GM19397 (cell line): ENCODE measurements around the gene GGACT.
"Not testable (repeated sequence)": the region's sequence is repeated elsewhere in the genome, so short reads cannot be mapped to it uniquely, and the experiment has no call there.

Experiments used
- ATAC-seq: cut with Tn5 transposase; IDR thresholded peaks from one replicate; pipeline ENCODE4 v1.9.1; 2021; ENCODE audit warnings: mild to moderate bottlenecking, moderate library complexity; ENCODE audit not compliant: unreplicated experiment

Gene GGACT

DNA sequence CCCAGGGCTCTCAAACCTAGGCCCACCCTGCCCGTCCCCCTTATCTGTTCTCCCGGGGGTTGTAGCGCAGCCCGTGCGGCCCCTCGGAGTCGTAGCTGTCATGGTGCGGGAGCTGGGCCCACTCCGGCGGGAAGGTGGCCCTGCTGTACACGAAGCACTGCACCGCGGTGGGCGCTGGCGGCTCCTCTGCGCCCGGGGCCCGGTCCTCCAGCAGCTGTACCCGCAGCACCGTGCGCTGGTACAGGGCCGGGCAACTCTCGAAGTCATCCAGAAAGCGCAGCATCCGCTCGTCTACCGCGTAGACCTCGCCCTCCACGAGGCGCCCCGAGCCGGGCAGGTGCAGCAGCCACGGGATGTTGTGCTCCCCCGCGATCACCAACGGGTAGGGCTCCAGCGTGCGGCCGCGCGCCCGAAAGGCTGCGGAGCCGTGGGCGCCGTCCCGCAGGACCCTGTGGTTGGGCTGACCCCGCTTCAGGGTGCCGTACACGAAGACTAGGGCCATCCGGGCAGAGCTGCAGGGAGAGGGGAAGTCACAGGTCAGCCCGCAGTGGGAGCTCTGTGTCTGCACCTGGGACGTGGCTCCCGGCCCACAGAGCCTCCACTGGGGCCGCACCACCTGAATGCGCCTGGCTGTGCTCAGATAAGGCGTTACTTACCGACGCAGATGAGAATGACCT is 56.4 kb downstream of the GGACT start:
- ATAC-seq, result no peak

DNA sequence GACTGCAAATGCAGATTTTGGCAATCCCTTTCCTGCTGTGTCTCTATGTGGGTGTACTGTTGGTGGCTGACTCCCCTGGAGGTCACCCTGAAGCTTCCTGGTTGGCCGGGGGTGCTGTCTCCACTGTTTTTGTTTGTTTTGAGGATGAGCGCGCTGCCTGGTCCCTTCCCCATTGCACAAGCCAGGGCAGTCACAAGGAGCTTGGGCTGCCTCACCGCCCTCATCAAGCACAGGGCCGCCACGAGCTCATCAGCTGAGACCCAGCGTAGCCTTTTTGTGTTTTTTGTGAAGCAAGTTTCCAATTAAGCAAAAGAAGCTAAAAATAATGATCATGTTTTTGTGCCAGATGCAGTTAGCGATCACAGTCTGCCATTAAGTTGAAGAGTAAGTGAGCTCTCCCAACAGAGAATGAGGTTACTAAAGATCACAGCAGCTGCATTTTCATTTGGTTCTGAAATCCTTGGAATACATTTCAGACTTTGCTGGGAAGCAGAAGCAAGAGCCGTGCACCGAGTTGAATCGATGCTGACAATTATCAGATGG is 57.8 kb downstream of the GGACT start:
- no peak for ATAC-seq

DNA sequence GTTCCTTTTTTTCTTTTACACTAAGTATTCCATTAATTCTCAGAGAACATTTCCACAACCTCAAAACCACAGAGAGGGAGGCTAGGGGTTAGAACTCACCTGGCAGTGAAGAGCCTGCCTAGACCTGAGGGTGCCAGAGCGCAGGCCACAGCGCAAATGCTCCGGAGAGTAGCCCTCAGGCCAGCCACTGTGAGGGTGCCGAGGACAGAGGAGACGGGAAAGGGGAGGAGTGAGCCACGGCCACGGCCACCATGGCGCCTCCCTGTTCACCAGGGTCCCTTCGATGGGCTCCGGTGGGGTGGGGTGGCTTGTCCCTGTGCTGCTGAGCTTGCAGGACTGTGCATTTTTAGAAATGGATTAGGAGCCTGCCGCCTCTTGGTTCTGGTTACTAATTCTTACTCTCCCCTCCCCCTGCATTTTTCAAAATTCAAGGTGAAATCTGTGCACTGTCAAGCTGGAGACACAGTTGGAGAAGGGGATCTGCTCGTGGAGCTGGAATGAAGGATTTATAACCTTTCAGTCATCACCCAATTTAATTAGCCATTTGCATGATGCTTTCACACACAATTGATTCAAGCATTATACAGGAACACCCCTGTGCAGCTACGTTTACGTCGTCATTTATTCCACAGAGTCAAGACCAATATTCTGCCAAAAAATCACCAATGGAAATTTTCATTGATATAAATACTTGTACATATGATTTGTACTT is 58.8 kb downstream of the GGACT start:
- no peak for ATAC-seq

DNA sequence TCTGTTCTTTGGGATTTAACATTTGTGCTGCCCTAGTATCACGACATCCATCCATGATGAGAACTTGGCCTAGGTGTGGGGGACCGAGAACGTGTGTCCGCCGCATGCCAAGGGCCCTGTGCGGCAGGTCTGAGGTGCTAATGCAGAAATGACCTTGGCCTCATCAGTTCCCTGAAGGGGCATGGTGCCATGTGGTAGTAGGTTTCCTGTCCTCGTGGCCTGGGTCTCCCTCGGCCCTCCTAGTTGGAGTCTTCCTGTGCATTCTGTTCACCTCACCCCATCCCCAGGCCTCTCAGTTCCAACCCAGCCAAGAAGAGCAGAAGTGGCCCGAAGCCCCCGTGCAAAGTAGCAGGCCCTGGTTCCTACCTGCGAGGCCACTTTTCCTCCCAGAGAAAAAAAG is 59.8 kb downstream of the GGACT start:
- no peak for ATAC-seq

DNA sequence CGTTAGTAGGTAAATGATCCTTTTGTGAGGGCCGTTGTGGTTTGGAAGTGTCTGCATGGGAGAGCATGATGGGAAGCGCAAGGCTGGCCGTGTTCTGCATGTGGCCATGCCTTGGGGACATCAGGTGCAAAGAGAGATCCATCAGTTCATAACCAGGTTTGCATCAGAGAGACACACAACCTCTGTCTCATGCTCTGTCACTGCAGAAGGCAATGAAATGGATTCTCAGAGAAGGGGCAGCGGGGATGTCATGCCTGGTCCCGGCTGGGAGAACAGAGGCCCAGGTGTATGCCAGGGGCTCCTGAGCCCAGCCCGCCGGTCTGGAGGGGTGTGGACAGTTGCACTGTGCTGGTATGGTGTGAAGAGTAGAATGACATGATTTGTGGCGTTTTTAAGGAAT is 60.2 kb downstream of the GGACT start:
- no peak for ATAC-seq

DNA sequence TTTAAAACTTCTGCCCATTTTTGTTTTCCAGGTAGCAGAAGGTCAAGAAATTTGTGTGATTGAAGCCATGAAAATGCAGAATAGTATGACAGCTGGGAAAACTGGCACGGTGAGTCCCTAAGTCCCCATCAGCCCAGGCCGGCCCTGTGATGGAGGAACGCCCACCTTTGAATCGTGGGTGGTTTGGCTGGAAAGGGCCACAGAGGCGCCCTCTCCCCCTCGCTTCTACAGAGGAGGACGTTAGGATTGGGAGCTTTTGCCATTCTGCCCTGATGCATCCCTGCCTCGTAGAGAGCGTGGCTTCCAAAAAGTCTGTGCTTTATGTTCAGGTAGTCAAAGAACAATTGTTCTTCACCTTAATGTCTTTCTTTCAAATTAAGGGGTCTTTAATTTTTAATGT is 60.9 kb downstream of the GGACT start:
- ATAC-seq, result no peak

DNA sequence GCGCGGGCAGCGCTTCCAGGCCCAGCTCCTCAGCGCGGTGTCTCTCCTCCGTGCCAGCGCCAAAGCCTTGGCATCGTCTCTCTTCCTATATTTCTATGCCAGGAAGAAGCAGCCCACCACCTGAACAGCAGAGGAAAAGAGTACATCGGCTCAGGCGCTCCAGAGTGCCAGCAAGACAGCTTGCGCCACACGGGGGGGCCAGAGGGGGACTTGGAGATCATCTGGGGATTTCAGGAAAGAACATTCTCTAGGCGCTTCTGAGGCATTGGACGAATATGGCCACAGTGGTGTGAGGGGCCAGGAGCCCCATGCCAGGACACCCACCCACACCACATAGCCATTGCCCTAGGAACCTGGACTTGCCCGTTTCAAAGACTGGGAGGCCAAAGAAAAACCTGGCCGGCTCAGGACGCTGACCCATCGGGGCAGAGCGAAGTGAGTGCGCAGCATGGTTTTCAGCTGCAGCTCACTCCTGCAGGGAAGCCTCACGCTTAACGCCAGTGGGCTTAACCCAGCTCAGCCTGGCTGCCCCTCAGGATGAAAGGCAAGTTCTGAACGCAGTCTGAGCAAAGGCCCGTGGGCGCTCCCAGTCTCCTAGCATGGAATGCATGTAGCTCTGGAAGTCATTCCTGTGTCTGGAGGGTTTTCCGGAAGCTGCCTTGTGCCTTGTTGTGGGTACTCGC is 62.1 kb downstream of the GGACT start:
- ATAC-seq, result no peak

DNA sequence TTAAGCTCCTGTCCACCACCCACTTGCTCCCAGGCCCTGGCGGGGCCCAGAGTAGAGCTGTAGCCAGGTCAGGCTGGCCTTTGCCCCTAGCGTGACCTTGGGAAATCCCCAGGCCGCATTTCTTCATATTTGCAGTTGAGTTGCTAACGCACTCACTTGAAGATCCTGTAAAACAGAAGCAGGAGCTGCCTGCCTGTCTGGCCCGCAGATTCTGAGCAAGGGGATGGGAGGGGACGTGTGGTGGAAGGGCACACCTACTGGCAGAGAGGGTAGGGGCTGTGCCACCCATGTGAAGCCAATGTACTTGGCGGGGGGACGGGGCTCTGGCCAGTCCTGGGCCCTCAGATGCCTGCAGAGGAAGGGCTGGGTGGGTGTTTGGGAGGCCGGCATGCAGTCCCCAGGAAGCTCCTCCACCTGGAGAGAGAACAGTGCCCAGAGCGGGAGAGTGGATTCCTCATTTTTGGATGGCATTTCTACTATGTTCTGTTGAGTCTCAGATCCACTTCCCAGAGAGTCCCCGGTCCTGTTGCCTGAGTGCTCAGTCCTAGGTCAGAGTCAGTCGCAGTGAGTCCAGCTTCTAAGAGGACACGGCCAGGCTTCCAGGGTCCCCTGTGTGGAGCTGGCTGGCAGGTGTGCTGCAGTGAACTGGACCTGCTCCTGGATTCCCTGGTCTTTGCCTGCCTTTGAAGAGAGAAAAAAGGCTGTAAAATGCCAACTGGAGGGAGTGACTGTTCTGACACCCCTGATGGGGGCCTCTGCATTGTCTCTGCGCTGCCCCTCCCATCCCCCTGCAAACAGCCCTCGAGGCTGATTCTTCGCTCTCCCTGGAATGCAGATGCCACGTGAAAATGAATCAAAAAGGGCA is 62.9 kb downstream of the GGACT start:
- ATAC-seq, result no peak

DNA sequence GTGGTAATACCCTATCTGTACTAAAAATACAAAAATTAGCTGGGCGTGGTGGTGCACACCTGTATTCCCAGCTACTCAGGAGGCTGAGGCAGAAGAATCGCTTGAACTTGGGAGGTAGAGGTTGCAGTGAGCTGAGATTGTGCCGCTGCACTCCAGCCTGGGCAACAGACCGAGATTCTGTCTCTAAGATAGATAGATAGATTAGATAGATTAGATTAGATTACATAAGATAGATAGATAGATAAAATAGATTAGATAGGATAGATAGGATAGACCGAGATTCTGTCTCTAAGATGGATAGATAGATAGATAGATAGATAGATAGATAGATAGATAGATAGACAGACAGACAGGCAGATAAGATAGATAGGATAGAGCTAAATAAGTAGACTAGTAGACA is 63.9 kb downstream of the GGACT start:
- not testable (repeated sequence) for ATAC-seq

DNA sequence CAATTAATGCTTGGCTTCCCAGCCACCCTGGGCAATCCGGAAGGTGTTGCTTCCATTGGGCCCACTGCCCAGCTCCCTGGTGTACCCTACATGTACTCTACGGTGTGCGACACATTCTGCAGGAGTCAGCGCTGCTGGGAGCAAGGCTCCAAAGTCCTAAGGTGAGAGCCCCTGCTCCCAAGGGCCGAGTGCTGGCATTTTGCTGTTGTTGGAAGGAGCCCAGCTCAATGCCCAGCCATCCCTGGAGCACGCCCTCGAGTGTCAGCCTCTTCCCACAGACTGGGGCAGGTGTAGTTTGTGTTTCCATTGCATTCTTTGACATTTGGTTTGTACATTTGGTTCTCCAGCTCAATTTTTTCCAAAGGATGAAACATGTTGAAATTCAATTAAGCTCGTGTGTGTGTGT is 64.6 kb downstream of the GGACT start:
- no peak for ATAC-seq

DNA sequence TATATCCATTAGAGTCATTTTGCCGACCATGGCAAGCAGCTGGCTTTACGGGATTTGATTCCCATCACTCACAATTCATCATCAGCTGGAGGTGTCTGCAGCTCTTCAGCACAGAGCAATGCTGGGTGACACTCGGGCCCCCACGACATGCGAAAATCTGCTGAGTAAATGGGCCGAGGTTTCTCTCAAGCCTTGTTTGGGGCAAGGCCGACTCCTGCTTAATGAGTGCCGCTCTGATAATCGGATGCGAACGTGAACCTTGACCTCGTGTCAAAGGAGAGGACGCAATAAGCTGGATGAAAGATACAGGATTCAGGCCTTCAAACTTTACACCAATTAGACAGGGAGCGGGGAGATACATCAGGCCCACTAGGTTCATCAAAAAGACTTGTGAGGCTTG is 65.2 kb downstream of the GGACT start:
- no peak for ATAC-seq

DNA sequence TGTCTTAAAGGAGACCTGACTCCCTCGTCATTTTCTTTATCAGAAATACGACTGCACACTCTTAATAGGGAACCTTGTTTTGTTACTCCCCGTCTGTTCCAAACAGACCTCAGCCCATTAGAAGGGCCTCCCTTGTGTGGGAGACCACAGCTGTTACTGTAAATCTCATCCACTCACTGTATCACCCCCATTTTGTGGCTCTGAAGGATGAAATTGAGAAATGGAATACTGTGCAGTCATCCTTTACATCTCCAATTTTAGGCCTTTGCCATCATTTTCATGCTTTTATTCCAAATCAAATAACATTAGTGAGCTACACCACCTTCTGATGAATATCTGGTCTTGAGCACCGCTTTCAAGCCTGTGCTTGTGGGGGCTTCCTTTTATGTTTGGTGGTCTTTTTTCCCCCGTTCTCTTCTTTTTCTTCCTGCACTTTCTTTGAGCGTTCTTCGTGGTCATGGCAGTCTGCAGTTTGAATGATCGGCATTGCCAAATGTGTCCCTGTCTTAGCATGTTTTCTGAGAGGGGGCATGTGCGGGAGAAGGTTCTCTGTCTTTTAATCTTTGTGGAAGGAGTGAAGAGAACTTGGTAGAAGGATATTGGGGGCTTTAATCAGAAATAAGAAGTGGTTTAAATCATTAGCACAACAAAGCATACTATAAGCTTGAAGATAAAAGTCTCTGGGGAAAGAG is 65.8 kb downstream of the GGACT start:
- no peak for ATAC-seq

DNA sequence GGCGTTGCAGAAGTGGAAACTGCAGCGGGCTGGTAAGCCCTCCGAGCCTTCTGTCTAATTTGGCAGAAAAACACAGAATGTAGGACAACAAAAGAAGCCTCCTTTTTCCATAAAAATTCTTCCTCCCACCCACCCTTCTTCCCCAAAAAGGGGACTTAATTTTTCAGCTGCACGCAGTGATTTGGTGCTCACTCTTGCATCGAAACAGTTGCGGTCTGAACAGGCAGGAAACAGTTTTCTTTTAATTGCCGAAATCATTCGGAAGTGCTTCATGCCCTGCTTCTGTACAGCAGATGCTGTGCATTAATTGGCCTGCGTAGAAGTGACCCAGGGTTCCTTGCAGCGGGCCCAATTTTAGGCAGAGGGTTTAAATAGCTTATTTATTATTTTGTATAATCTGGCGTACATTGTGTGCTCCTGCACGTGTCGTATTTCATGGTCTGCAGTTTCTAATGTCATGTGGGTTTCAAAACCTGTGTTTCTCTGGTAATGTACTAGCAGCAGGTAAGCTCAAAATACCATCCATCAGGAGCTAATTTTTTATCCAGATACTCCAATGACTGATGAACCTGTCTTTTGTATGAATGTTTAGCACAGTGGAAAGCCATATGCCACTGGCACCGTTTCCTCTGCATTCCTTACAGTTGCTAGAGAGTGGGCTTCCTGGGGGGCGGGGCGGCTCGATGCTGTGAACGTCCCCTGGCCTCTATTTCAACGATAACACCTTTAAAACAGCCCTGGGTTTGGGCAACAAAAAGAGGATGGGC is 66.6 kb downstream of the GGACT start:
- no peak for ATAC-seq

DNA sequence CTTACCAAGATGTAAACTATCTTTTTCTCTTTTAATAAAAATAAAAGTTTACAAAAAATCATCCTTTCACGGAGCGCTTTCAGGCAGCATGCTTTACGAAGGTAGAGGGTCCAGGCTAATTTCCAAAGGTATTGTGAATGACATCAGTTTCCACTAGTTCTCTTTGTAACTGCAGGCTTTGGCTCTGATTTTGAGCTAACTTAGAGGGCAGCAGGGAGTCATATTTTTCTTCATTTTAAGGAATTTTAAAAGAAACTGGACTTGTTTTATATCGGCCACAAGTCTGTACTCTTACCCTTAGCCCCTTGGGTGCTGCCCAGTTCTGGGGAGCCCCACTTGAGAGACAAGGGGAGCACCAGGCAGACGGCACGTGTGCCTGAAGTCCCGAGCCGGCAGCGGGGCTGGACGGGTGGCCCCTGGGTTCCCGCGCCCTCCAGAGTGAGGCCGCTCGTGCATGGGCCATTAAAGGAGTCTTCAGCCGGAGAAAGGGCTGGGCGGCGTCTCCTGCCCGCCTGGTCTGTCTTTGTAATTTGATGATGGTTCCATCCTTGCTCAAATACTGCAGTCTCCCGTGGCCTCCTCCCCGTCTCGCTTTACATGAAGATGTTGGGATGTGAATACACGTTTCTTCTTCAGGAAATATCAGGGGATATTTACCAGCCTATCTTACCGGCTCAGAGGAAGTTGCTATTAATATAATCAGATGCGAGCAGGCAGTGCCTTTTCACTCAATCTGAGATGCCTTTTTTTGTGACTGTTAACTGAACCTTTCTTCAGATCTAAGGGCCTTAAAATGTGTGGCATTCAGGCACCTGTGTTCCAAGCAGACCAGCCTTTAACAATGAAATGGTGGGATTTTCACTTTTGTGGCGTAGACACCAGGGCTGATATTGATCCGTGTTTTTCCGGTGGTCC is 67.4 kb downstream of the GGACT start:
- ATAC-seq, result no peak

DNA sequence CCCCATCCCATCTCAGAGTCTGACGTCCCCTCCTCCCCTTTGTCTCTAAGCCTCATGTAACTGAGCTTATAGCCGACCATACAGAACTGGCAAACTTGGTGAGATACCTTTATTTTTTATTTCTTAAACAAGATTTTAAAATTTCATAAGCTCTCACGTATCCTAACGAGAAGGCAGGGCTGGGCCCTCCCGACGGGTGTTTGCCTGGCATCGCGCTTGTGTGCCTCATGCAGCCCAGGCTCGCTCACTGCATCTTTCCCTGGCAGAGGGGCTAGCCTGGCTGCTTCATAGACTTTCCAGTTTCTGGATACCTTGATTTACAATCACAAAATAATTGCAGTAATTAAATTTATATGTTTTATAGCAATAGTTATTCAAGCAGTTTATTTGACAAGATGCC is 69.0 kb downstream of the GGACT start:
- ATAC-seq, result no peak

DNA sequence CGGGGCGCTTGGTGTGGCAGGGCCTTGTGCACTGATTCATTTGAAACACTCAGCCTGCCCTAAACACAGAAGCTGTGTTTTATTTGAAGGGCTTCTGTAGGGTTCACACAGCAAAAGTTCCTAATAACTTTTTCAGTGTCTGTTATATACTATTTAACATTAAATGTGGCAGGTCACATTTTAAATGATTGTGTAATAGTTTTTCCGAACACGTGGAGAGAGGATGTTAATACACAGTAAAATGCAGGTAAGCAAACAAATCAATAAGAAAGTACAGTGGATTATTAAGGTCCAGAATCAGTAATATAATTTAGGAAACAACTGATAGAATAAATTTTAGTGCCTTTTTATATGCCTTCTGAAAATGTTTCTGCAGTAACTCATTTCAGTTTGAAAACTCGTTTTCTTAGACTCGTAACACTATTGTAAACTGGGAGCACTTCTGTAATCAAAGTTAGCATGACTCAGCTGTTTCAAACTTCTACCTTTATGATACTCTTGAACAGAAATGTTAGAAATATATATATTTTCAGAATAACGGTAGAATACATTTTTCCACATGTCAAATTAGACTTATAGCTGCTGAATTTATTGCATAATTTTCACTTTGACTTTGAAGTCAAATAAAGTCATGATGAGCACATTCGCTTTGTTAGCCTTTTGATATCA is 70.1 kb downstream of the GGACT start:
- no peak for ATAC-seq

DNA sequence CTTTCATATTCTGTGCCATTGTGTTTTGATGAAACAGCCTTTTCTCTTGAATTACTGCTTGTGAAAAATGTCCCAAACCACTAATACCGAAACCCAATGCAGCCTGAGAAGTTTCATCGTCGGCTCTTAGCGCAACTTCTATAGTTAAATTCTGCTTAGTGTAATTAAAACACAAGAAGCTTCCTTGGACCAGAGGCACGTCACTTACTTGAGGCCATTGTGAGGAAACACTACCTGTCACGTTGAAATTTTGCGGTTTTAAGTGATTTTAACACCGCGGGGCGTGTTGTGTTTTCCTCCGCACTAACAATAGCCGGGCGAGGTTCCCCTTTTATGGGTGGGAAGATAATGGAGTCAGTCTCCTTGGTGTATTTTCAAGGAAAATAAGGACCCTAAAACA is 70.9 kb downstream of the GGACT start:
- no peak for ATAC-seq

DNA sequence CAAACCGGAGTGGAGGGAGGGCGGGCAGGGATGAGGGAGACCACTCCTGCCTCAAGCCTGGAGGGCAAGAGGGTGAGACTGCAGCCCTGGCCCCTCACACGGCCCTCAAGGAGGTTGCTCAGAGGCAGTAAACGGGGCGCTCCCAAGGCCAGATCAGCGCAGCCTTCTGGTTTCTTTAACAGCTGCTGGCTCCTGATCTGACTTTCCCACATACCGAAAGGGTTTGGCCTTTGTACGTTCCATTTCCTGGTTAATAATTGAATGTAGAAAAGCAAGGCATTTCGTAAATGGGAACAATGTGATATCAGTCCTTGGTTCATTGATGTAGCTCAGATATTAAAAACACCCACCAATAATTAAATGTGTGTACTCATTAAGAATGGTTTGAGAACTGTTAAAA is 71.5 kb downstream of the GGACT start:
- no peak for ATAC-seq
